ENCODE results near the gene CCDC71. TPM values are rescaled to one million over a fixed set of nuclear protein-coding genes. Genes with fewer than 3 reads are reported as not detected.

Gene CCDC71
- total RNA-seq, 2 experiments from 2014 or later, result 23.4 to 27.9 TPM

- no peaks in the 10 kb centered on the region for H3K36me3 ChIP-seq (ENCODE audit: insufficient read depth, low read length)
- no peak for DNase-seq (ENCODE audit: low spot score)
- ChIA-PET POLR2A (no interaction called here), CTCF (ENCODE audit: unreplicated experiment) (no interaction called here)
- BruUV-seq (replicated peaks), result no TSS peak
- H3K79me2 ChIP-seq (ENCODE audit: insufficient read depth, low read depth, low read length), result no peaks in the 10 kb centered on the region
- H3K4me3 ChIP-seq (ENCODE audit: low read depth, low read length, poor library complexity, severe bottlenecking), result no peak overlapping the region
- H3K4me1 ChIP-seq (ENCODE audit: insufficient read depth, low read length, poor library complexity, severe bottlenecking), result peaks cover 6% of the 10 kb centered on the region
- no peaks in the 10 kb centered on the region for H3K9me3 ChIP-seq (ENCODE audit: low read length)
- H3K9me2 ChIP-seq (ENCODE audit: insufficient read depth, low read length), result no peaks in the 10 kb centered on the region
- no peak overlapping the region for H3K4me2 ChIP-seq (ENCODE audit: low read length)
- intact Hi-C loops (cut with micrococcal nuclease; ENCODE audit: unreplicated experiment), result no loop called here
- no peak overlapping the region for H2AFZ ChIP-seq (ENCODE audit: low read length)
- TF ChIP-seq, protein P1, sequence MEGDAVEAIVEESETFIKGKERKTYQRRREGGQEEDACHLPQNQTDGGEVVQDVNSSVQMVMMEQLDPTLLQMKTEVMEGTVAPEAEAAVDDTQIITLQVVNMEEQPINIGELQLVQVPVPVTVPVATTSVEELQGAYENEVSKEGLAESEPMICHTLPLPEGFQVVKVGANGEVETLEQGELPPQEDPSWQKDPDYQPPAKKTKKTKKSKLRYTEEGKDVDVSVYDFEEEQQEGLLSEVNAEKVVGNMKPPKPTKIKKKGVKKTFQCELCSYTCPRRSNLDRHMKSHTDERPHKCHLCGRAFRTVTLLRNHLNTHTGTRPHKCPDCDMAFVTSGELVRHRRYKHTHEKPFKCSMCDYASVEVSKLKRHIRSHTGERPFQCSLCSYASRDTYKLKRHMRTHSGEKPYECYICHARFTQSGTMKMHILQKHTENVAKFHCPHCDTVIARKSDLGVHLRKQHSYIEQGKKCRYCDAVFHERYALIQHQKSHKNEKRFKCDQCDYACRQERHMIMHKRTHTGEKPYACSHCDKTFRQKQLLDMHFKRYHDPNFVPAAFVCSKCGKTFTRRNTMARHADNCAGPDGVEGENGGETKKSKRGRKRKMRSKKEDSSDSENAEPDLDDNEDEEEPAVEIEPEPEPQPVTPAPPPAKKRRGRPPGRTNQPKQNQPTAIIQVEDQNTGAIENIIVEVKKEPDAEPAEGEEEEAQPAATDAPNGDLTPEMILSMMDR (conservative IDR thresholded peaks at IDR 0.05; ENCODE audit: low read length), result no peak
- no peak for TF ChIP-seq EZH2phosphoT487 (IDR thresholded peaks at IDR 0.05; ENCODE audit: borderline replicate concordance, low read depth, low read length)
- H3K27ac ChIP-seq (ENCODE audit: low read depth, low read length, poor library complexity, severe bottlenecking), result no peak overlapping the region
- no peaks in the 10 kb centered on the region for H4K20me1 ChIP-seq (ENCODE audit: insufficient read depth, low read length)
Measured at GRCh38 chr3:49174397-49174985, 8.4 kb upstream of the CCDC71 start.

- no peak for DNase-seq (ENCODE audit: low spot score)
- H3K9me2 ChIP-seq (ENCODE audit: insufficient read depth, low read length), result no peaks in the 10 kb centered on the region
- H3K4me2 ChIP-seq (ENCODE audit: low read length), result no peak overlapping the region
- no peaks in the 10 kb centered on the region for H3K79me2 ChIP-seq (ENCODE audit: insufficient read depth, low read depth, low read length)
- H3K36me3 ChIP-seq (ENCODE audit: insufficient read depth, low read length), result no peaks in the 10 kb centered on the region
- no peak overlapping the region for H3K27ac ChIP-seq (ENCODE audit: low read depth, low read length, poor library complexity, severe bottlenecking)
- CTCF ChIA-PET (ENCODE audit: unreplicated experiment), result no interaction called here
- POLR2A ChIA-PET, result no interaction called here
- no peak overlapping the region for H3K4me3 ChIP-seq (ENCODE audit: low read depth, low read length, poor library complexity, severe bottlenecking)
- intact Hi-C loops (cut with micrococcal nuclease; ENCODE audit: unreplicated experiment), result no loop called here
- H3K9me3 ChIP-seq (ENCODE audit: low read length), result no peaks in the 10 kb centered on the region
- no TSS peak for BruUV-seq (replicated peaks)
- no peaks in the 10 kb centered on the region for H4K20me1 ChIP-seq (ENCODE audit: insufficient read depth, low read length)
- TF ChIP-seq, protein P1 (conservative IDR thresholded peaks at IDR 0.05; ENCODE audit: low read length), result no peak
- no peak for TF ChIP-seq EZH2phosphoT487 (IDR thresholded peaks at IDR 0.05; ENCODE audit: borderline replicate concordance, low read depth, low read length)
- H2AFZ ChIP-seq (ENCODE audit: low read length), result no peak overlapping the region
- peaks cover 6% of the 10 kb centered on the region for H3K4me1 ChIP-seq (ENCODE audit: insufficient read depth, low read length, poor library complexity, severe bottlenecking)
Measured at GRCh38 chr3:49173792-49174170, 7.7 kb upstream of the CCDC71 start.

GRCh38 chr3:49173116-49173791, 7.1 kb upstream of the CCDC71 start:
- TF ChIP-seq, protein P1 (conservative IDR thresholded peaks at IDR 0.05; ENCODE audit: low read length), result no peak
- Histone ChIP-seq H3K4me1 (ENCODE audit: insufficient read depth, low read length, poor library complexity, severe bottlenecking) (peaks cover 6% of the 10 kb centered on the region), H3K4me3 (ENCODE audit: low read depth, low read length, poor library complexity, severe bottlenecking) (no peak overlapping the region), H3K36me3 (ENCODE audit: insufficient read depth, low read length) (no peaks in the 10 kb centered on the region), H3K9me2 (ENCODE audit: insufficient read depth, low read length) (no peaks in the 10 kb centered on the region), H4K20me1 (ENCODE audit: insufficient read depth, low read length) (no peaks in the 10 kb centered on the region), H3K79me2 (ENCODE audit: insufficient read depth, low read depth, low read length) (no peaks in the 10 kb centered on the region), H3K27ac (ENCODE audit: low read depth, low read length, poor library complexity, severe bottlenecking) (no peak overlapping the region), H3K4me2 (ENCODE audit: low read length) (no peak overlapping the region), H2AFZ (ENCODE audit: low read length) (no peak overlapping the region), H3K9me3 (ENCODE audit: low read length) (no peaks in the 10 kb centered on the region)
- intact Hi-C loops (cut with micrococcal nuclease; ENCODE audit: unreplicated experiment), result no loop called here
- DNase-seq (ENCODE audit: low spot score), result no peak
- no TSS peak for BruUV-seq (replicated peaks)
- ChIA-PET POLR2A (no interaction called here), CTCF (ENCODE audit: unreplicated experiment) (no interaction called here)

Data from OCI-LY7 (cell line).